ENCODE measurements around the gene UBE2J2.

DNA sequence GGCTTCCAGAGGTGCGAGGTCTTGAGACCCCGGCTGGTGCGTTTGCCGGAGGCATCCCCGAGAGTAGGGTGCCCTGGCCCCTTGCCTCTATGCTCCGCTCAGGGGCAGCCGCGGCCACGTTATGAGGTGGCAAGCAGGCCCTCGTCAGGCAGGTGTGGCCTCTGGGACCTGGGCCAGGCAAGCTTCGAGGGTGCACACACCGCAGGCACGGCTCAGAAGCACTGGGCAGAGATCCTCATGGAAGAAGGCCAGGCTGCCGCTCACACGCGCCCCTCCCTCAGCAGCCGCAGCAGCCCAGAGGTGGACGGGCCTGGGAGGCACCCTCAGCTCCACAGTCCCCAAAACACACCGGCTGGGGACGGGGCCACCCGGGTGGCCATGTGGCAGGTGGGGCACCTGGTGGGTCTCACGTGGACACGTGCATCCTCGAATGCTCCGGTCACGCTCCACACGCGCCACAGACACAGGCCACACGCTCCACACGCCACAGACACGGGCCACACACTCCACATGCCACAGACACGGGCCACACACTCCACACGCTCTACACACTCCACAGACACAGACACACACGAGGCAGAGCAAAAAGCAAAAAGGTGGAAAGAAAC is 48.3 kb downstream of the UBE2J2 start:
- TF ChIP-seq, protein P1, sequence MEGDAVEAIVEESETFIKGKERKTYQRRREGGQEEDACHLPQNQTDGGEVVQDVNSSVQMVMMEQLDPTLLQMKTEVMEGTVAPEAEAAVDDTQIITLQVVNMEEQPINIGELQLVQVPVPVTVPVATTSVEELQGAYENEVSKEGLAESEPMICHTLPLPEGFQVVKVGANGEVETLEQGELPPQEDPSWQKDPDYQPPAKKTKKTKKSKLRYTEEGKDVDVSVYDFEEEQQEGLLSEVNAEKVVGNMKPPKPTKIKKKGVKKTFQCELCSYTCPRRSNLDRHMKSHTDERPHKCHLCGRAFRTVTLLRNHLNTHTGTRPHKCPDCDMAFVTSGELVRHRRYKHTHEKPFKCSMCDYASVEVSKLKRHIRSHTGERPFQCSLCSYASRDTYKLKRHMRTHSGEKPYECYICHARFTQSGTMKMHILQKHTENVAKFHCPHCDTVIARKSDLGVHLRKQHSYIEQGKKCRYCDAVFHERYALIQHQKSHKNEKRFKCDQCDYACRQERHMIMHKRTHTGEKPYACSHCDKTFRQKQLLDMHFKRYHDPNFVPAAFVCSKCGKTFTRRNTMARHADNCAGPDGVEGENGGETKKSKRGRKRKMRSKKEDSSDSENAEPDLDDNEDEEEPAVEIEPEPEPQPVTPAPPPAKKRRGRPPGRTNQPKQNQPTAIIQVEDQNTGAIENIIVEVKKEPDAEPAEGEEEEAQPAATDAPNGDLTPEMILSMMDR (IDR thresholded peaks at IDR 0.05), result no peak
- no peak for TF ChIP-seq POLR2A (IDR thresholded peaks at IDR 0.05)

Measured in body of pancreas (tissue), 4 donors.